K562 treated with DMSO at 1 percent for 12 hours (cell line): Measurements from ENCODE around the gene JTB. TPM values are rescaled to one million over a fixed set of nuclear protein-coding genes. Genes with fewer than 3 reads are reported as not detected.

Experiments used
- total RNA-seq: library from RNA; unstranded; fragments of 300-600 nt; gene quantifications from 2 replicates; pipeline ENCODE4 v1.2.3, GENCODE V29; 2022; ENCODE audit not compliant: insufficient read depth

The JTB gene
- 229 and 282 TPM in 2 replicates for total RNA-seq

GRCh38 chr1:153977250-153978240 is at the start of gene JTB:
Gene JTB (minus strand): TSS chr1:153977674. CDS start chr1:153977252, 422 bp downstream.

DNA sequence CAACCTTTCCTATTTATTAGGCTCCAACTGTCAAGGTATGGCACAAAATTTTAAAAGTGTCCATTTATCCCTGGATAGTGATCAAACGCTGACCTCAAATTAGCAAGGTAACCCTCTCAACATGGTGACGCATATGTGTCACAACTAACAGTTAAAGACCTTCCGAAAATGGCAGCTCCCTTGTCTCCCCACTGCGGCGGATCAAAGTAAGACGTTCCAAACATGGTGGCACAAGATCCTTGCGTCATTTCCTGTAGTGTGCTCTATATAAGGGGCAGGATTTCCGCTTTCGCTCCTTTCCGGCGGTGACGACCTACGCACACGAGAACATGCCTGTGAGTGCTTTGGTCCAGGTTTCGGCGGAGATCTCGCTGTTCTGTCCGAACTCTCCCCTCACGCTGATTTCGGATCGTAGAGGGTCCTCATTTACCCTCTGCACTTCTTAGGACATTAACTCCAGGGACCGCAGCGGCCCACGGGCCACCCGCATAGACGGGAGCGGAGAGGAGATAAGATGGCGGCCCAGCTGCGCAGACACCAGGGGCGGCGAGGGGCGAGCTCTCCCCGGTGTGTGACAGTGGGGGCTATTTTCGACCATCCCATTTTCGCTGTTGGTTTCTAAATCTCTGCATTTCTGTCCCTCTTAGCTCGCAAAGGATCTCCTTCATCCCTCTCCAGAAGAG is 13.1 kb upstream of the JTB start, which contains the start of gene RPS27:
RPS27 (plus strand) TSS at position 295 of the 683 bp plus-strand sequence; CDS start at position 330, 35 bp downstream.

GRCh38 chr1:153985941-153986761 is 8.7 kb upstream of the JTB start, which contains the start of gene RAB13:
Gene RAB13 (minus strand): TSS chr1:153986339. CDS start chr1:153986236, 103 bp downstream.

GRCh38 chr1:153967107-153967999 is 10.1 kb downstream of the JTB start, which contains the start of gene CREB3L4:
Gene CREB3L4 (plus strand): TSS chr1:153967902. CDS start chr1:153968526, 624 bp downstream.

GRCh38 chr1:153963030-153963849 is 14.2 kb downstream of the JTB start, which contains the start of gene SLC39A1:
Gene SLC39A1 (minus strand): TSS chr1:153963537. CDS start chr1:153962715, 822 bp downstream.

GRCh38 chr1:153958111-153958960 is 19.1 kb downstream of the JTB start, which contains the start of gene CRTC2:
Gene CRTC2 (minus strand): TSS chr1:153958612. CDS start chr1:153958497, 115 bp downstream.

GRCh38 chr1:153946622-153947241 is 30.7 kb downstream of the JTB start, which contains the start of gene DENND4B:
Gene DENND4B (minus strand): TSS chr1:153946718. CDS start chr1:153944374, 2,344 bp downstream.

Other genes with a start within 250 kb of the JTB start
- gene INTS3, start 249.6 kb downstream of the JTB start, total RNA-seq, result 11.0 and 33.4 TPM in 2 replicates
- gene SLC27A3, start 202.3 kb downstream of the JTB start, total RNA-seq, result 7.4 and 8.9 TPM in 2 replicates
- 3.2 and 15.7 TPM in 2 replicates for gene GATAD2B, start 54.7 kb downstream of the JTB start, total RNA-seq
- 26.8 and 51.8 TPM in 2 replicates for gene DENND4B, start 31.0 kb downstream of the JTB start, total RNA-seq
- gene CRTC2, start 19.1 kb downstream of the JTB start, total RNA-seq, result 25.2 and 47.4 TPM in 2 replicates
- 61.1 and 72.1 TPM in 2 replicates for gene SLC39A1, start 14.1 kb downstream of the JTB start, total RNA-seq
- gene CREB3L4, start 9.8 kb downstream of the JTB start, total RNA-seq, result 19.6 and 25.0 TPM in 2 replicates
- gene RAB13, start 8.7 kb upstream of the JTB start, total RNA-seq, result 135 and 137 TPM in 2 replicates
- gene RPS27, start 13.1 kb upstream of the JTB start, total RNA-seq, result 12,759 and 17,598 TPM in 2 replicates
- gene NUP210L, start 177.4 kb upstream of the JTB start, total RNA-seq, result not detected in 2 replicates
- gene TPM3, start 214.4 kb upstream of the JTB start, total RNA-seq, result 228 and 361 TPM in 2 replicates
- gene CFAP141, start 228.7 kb upstream of the JTB start, total RNA-seq, result not detected in 2 replicates
- 49.2 and 167 TPM in 2 replicates for gene UBAP2L, start 243.3 kb upstream of the JTB start, total RNA-seq